ENCODE results near the gene ARL8A. TPM values are rescaled to one million over a fixed set of nuclear protein-coding genes. Genes with fewer than 3 reads are reported as not detected.

The ARL8A gene
- total and polyA plus RNA-seq, 2 of the 4 experiments (the other 2 are of a cell fraction), result 18.1 to 30.7 TPM

DNA sequence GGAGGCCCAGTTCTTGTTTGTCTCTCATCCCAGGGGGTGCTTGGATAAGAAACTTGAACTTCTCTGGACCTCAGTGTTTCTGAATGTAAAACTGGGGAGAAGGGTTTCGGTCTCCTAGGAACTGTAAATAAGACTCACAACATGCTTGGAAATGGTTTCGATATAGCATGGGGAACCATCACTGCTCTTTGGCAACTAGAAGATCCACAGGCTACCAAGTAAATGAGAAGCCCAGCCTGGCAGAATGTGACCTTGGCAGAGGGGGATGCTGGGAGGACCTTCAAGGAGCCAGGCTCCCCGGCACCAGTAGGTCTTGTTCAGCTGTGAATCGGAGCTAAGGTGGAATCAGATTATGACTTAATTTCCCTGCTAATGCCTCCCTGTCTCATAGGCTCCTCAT, 3.7 kb downstream of the ARL8A start:
- BruUV-seq (replicated peaks), result no TSS peak
- H4K20me1 ChIP-seq (ENCODE audit: insufficient read depth, low read length), result peaks cover 61% of the 10 kb centered on the region
- no peak overlapping the region for H2BK120ac ChIP-seq (ENCODE audit: low read depth, low read length)
- peaks cover 15% of the 10 kb centered on the region; the same call in 1 of the 2 replicates for H3K9me1 ChIP-seq (ENCODE audit: insufficient read depth, low read length)
- H4K8ac ChIP-seq (ENCODE audit: low read depth in 2 of 2, low read length in 2 of 2), result no peak overlapping the region
- in situ Hi-C loops (cut with MboI; ENCODE audit: low sequenced_read_pairs), result loop anchor here (25.0 kb wide), 1 partner anchor 604 kb away; the partner anchor contains the start of gene NAV1
- no peak overlapping the region for H3K27ac ChIP-seq (ENCODE audit: insufficient read depth, low read length)
- no peaks in the 10 kb centered on the region for H3K9me3 ChIP-seq (ENCODE audit: control insufficient read depth, insufficient read depth, low read length)
- H4K91ac ChIP-seq (ENCODE audit: insufficient read depth, low read depth, low read length), result no peak overlapping the region
- H3K14ac ChIP-seq (replicated peaks; ENCODE audit: low read depth, low read length), result no peak overlapping the region
- no peak overlapping the region for H4K5ac ChIP-seq (ENCODE audit: low read depth, low read length)
- dilution Hi-C loops (cut with HindIII; ENCODE audit: low sequenced_read_pairs, unreplicated experiment), result no loop called here
- H3K4me3 ChIP-seq (ENCODE audit: insufficient read depth, low read depth, low read length), result no peak overlapping the region
- H2AK5ac ChIP-seq (ENCODE audit: low read depth, low read length), result no peak overlapping the region
- H2AK9ac ChIP-seq (replicated peaks; ENCODE audit: low read depth, low read length, poor library complexity), result no peak overlapping the region
- peaks cover 31 to 66% of the 10 kb centered on the region in 2 experiments for H3K79me1 ChIP-seq (ENCODE audit: low read depth in 1 of 2, low read length in 2 of 2)
- no peak overlapping the region for H3K4me2 ChIP-seq (ENCODE audit: low read depth, low read length)
- 100% methylated on average over 2 of the region's 4 CpGs; no CpG with 5 or more reads in 1 of the 2 experiments for WGBS, 2 experiments (ENCODE audit: extremely low coverage in 2 of 2, insufficient read length in 1 of 2)
- TF ChIP-seq RAD21 (IDR thresholded peaks at IDR 0.05; ENCODE audit: low read length), result no peak
- no peak for TF ChIP-seq BHLHE40 (IDR thresholded peaks at IDR 0.05; ENCODE audit: low read depth, low read length)
- TF ChIP-seq MAZ (IDR thresholded peaks at IDR 0.05; ENCODE audit: borderline replicate concordance, low read depth, low read length), result no peak
- TF ChIP-seq CEBPB (IDR thresholded peaks at IDR 0.05; ENCODE audit: low read depth, low read length), result no peak
- no peak for TF ChIP-seq NFE2L2 (IDR thresholded peaks at IDR 0.05; ENCODE audit: low read depth, low read length)
- TF ChIP-seq POLR2A (IDR thresholded peaks at IDR 0.05; ENCODE audit: low read depth, low read length), result no peak
- no peak for TF ChIP-seq CTCF (conservative IDR thresholded peaks at IDR 0.05; ENCODE audit: low read depth, low read length)
- TF ChIP-seq FOS (IDR thresholded peaks at IDR 0.05; ENCODE audit: low read depth, low read length), result no peak
- TF ChIP-seq ELK1 (IDR thresholded peaks at IDR 0.05; ENCODE audit: borderline replicate concordance, low read depth, low read length), result no peak
- TF ChIP-seq MXI1 (IDR thresholded peaks at IDR 0.05; ENCODE audit: borderline replicate concordance, low read depth, low read length), result no peak
- no peak for TF ChIP-seq RCOR1 (IDR thresholded peaks at IDR 0.05; ENCODE audit: insufficient replicate concordance, low read length)
- intact Hi-C loops (cut with micrococcal nuclease), result no loop called here
- H3K27me3 ChIP-seq (ENCODE audit: control insufficient read depth, insufficient read depth, low read length), result no peaks in the 10 kb centered on the region
- H2BK15ac ChIP-seq (ENCODE audit: low read depth, low read length), result no peak overlapping the region
- no peak overlapping the region for H3K18ac ChIP-seq (ENCODE audit: low read depth, low read length)
- H3K23ac ChIP-seq (ENCODE audit: low read depth, low read length), result no peak overlapping the region; the same call in 1 of the 2 replicates
- ATAC-seq (ENCODE audit: low read depth), result no peak
- peaks cover 4% of the 10 kb centered on the region for H3K4me1 ChIP-seq (ENCODE audit: control insufficient read depth, insufficient read depth, low read length)
- no peak overlapping the region for H2BK20ac ChIP-seq (ENCODE audit: low read depth, low read length)
- no peak overlapping the region for H2BK5ac ChIP-seq (ENCODE audit: low read depth, low read length, poor library complexity, severe bottlenecking)
- CTCF ChIA-PET, result no interaction called here
- POLR2A ChIA-PET (ENCODE audit: unreplicated experiment), result no interaction called here
- no peak overlapping the region for H3K56ac ChIP-seq (ENCODE audit: extremely low read depth, insufficient read depth, low read length)
- no peak overlapping the region for H3K4ac ChIP-seq (ENCODE audit: low read depth, low read length)
- DNase-seq, result no peak
- H2AFZ ChIP-seq (replicated peaks; ENCODE audit: low read length, poor library complexity), result no peak overlapping the region
- peaks cover 16% of the 10 kb centered on the region; the same call in 1 of the 2 replicates for H3K36me3 ChIP-seq (ENCODE audit: control insufficient read depth, insufficient read depth, low read length)
- no peak overlapping the region for H3K9ac ChIP-seq (ENCODE audit: low read depth, low read length)

Measured in IMR-90 (cell line).